HepG2 (cell line): ENCODE results near the gene ERF. TPM values are rescaled to one million over a fixed set of nuclear protein-coding genes. Genes with fewer than 3 reads are reported as not detected.

Experiments
- EED ChIP-seq: sonication (generic); formaldehyde crosslinking; IDR thresholded peaks from 2 replicates; pipeline ENCODE4 v1.5.0; 2020; ENCODE audit warnings: mild to moderate bottlenecking, missing genetic modification reagents
- HDAC1 ChIP-seq: sonication (generic); formaldehyde crosslinking; IDR thresholded peaks from 2 replicates; pipeline ENCODE4 v1.5.1; 2020; ENCODE audit warnings: mild to moderate bottlenecking, missing genetic modification reagents
- HNF1B ChIP-seq: sonication (generic); formaldehyde crosslinking; IDR thresholded peaks from 2 replicates; pipeline ENCODE4 v1.5.1; 2020; ENCODE audit warnings: mild to moderate bottlenecking, moderate library complexity, missing genetic modification reagents
- HNRNPLL ChIP-seq: fragments of 200-400 bp; formaldehyde crosslinking; IDR thresholded peaks from 2 replicates; pipeline ENCODE4 v1.6.1; 2017; ENCODE audit warnings: mild to moderate bottlenecking, low read depth, low read length; ENCODE audit not compliant: poor library complexity, severe bottlenecking
- HNRNPUL1 ChIP-seq: fragments of 200-400 bp; formaldehyde crosslinking; IDR thresholded peaks from 2 replicates; pipeline ENCODE4 v1.6.1; 2017; ENCODE audit warnings: low read depth, mild to moderate bottlenecking, low read length, moderate library complexity
- IKZF1 ChIP-seq: fragments of 450-650 bp; IDR thresholded peaks from 2 replicates; pipeline ENCODE4 v1.7.1; 2016
- MYNN ChIP-seq: sonication (generic); formaldehyde crosslinking; IDR thresholded peaks from 2 replicates; pipeline ENCODE4 v1.4.0; 2020; ENCODE audit warnings: mild to moderate bottlenecking, low read depth, missing genetic modification reagents
- SRSF1 ChIP-seq: fragments of 200-400 bp; formaldehyde crosslinking; optimal IDR thresholded peaks from 2 replicates; pipeline ENCODE3; 2017; ENCODE audit warnings: mild to moderate bottlenecking, low read depth, low read length, moderate library complexity
- TBL1XR1 ChIP-seq: fragments of 150-350 bp; IDR thresholded peaks from 2 replicates; pipeline ENCODE4 v1.6.1; 2014; ENCODE audit warnings: borderline replicate concordance, low read length; ENCODE audit not compliant: partially characterized antibody
- ZFP62 ChIP-seq: sonication (generic); formaldehyde crosslinking; IDR thresholded peaks from 2 replicates; pipeline ENCODE4 v1.4.0; 2020; ENCODE audit warnings: missing genetic modification reagents
- ZNF550 ChIP-seq: sonication (generic); formaldehyde crosslinking; IDR thresholded peaks from 2 replicates; pipeline ENCODE4 v1.4.0; 2020; ENCODE audit warnings: mild to moderate bottlenecking, missing genetic modification reagents, borderline replicate concordance
- ZNF558 ChIP-seq: sonication (generic); formaldehyde crosslinking; IDR thresholded peaks from 2 replicates; pipeline ENCODE4 v1.9.0; 2022; ENCODE audit warnings: mild to moderate bottlenecking, missing genetic modification reagents, borderline replicate concordance
- ZNF746 ChIP-seq: sonication (generic); formaldehyde crosslinking; IDR thresholded peaks from 2 replicates; pipeline ENCODE4 v1.8.0; 2022; ENCODE audit warnings: mild to moderate bottlenecking, missing genetic modification reagents
- polyA plus RNA-seq, 8 experiments: library from polyadenylated mRNA; depleted of rRNA in 3 of 8; stranded (reverse) in 7 of 8; unstranded in 1 of 8; fragments of >200 nt; fragmentation: Illumina TruSeq in 4 of 8; extraction: Trizol in 4 of 8; gene quantifications; 2 replicates each; pipeline versions ENCODE4 v1.2.1 to v1.2.3, GENCODE V29; 2011 to 2016; ENCODE audit warnings: low read depth in 4 of 8, missing spikeins in 1 of 8, mixed read lengths in 1 of 8; ENCODE audit not compliant: insufficient read depth in 1 of 8
- total RNA-seq, 5 experiments: library from RNA; depleted of rRNA; stranded (reverse); fragments of >200 nt; fragmentation: Illumina TruSeq; extraction: Trizol; gene quantifications; 2 replicates each; pipeline ENCODE4 v1.2.3, GENCODE V29; 2016; ENCODE audit warnings: low read depth in 1 of 5

The ERF gene
- total and polyA plus RNA-seq, 2 of the 13 experiments (the other 11 are each of a cell fraction or from before 2014, with no cell fraction given), result 67.1 to 69.9 TPM

DNA sequence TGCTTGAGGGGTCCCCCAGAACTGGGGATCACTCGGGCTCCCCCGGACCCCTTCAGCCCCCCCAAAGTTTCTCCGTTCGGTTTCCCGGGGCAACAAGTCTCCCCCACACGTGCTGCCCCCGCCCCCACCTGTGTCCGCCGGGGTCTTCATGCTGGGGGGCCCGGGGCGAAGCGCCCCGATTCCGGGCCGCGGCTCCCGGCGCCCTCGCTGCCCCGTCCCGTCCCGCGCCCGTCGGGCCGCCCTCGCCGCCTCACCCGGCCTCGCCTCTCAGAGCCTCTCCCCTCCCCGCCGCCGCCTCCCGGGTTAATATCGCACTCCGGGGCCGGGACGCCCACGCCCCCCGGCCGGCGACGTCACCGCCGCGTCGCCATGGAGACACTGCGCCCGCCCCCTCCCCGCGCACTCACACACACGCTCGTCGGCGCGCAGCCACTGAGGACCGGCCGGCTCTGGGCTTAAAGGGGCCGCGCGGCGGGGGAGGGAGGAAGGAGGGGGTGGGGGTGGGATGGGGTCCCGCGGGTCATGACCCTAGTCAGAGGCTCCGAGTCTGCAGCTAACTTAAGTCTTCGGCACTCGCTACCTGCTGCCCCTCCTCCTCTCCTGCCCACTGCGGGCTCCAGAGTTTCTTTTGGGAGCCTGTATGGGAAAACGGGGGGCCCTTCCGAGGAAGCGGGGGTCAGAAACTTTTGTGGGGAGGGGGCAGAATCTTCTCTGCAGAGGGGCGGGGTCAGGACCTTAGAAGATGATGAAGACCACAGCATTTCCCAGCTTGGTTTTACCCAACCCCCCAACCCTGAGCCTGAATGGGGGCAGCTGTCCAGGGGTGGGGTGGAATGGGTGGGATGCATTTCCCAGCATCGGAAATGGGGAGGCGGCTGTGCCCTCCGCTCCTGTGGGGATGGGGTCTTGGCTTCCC, at the start of gene ERF (continued):
- TF ChIP-seq ZNF746 (CRISPR knock-in tag) (no peak; the same call in 1 of the 2 replicates), MYNN (CRISPR knock-in tag) (0 out of 2 replicates have a peak, but pooled peaks have one; percentile 50), TBL1XR1 (peak; percentile 27), HNF1B (CRISPR knock-in tag) (0 out of 2 replicates have a peak, but pooled peaks have one; percentile 55), HNRNPUL1 (no peak), HNRNPLL (no peak), ZNF558 (0 out of 2 replicates have a peak, but pooled peaks have one; percentile 19), EED (CRISPR knock-in tag) (no peak), HDAC1 (CRISPR knock-in tag) (peak; percentile 25; the same call in 1 of the 2 replicates), ZNF550 (CRISPR knock-in tag) (no peak), ZFP62 (no peak), IKZF1 (no peak), SRSF1 (peak; percentile 43)
